HEK293T (cell line): ENCODE data around the gene MAP2K4.

Source experiments
- ARNT ChIP-seq: fragments of 450-650 bp; IDR thresholded peaks from 2 replicates; pipeline ENCODE4 v1.6.1; 2017; ENCODE audit warnings: mild to moderate bottlenecking
- BHLHE40 ChIP-seq: fragments of 450-650 bp; IDR thresholded peaks from 2 replicates; pipeline ENCODE4 v1.6.1; 2016; ENCODE audit warnings: mild to moderate bottlenecking, moderate library complexity, borderline replicate concordance
- ELF4 ChIP-seq: fragments of 450-650 bp; IDR thresholded peaks from 2 replicates; pipeline ENCODE4 v1.6.1; 2017; ENCODE audit warnings: antibody characterized with exemption
- FOXA1 ChIP-seq: fragments of 450-650 bp; IDR thresholded peaks from 2 replicates; pipeline ENCODE4 v1.6.1; 2016; ENCODE audit warnings: mild to moderate bottlenecking
- FOXK2 ChIP-seq: fragments of 450-650 bp; IDR thresholded peaks from 2 replicates; pipeline ENCODE4 v1.6.1; 2016; ENCODE audit warnings: mild to moderate bottlenecking
- FOXM1 ChIP-seq: fragments of 450-650 bp; IDR thresholded peaks from 2 replicates; pipeline ENCODE4 v1.6.1; 2017; ENCODE audit warnings: mild to moderate bottlenecking, borderline replicate concordance
- HDGF ChIP-seq: fragments of 450-650 bp; IDR thresholded peaks from 2 replicates; pipeline ENCODE4 v1.6.1; 2017; ENCODE audit warnings: antibody characterized with exemption, borderline replicate concordance
- NFRKB ChIP-seq: fragments of 450-650 bp; IDR thresholded peaks from 2 replicates; pipeline ENCODE4 v1.6.1; 2016; ENCODE audit warnings: mild to moderate bottlenecking, moderate library complexity
- SP1 ChIP-seq: fragments of 450-650 bp; IDR thresholded peaks from 2 replicates; pipeline ENCODE4 v1.6.1; 2017
- TARDBP ChIP-seq: fragments of 450-650 bp; IDR thresholded peaks from 2 replicates; pipeline ENCODE4 v1.6.1; 2016
- ZNF384 ChIP-seq: fragments of 450-650 bp; IDR thresholded peaks from 2 replicates; pipeline ENCODE4 v1.6.1; 2016
- TF ChIP-seq, protein P1 (sequence below): fragments of 450-650 bp; IDR thresholded peaks from 2 replicates; pipeline ENCODE4 v1.6.1; 2016

DNA sequence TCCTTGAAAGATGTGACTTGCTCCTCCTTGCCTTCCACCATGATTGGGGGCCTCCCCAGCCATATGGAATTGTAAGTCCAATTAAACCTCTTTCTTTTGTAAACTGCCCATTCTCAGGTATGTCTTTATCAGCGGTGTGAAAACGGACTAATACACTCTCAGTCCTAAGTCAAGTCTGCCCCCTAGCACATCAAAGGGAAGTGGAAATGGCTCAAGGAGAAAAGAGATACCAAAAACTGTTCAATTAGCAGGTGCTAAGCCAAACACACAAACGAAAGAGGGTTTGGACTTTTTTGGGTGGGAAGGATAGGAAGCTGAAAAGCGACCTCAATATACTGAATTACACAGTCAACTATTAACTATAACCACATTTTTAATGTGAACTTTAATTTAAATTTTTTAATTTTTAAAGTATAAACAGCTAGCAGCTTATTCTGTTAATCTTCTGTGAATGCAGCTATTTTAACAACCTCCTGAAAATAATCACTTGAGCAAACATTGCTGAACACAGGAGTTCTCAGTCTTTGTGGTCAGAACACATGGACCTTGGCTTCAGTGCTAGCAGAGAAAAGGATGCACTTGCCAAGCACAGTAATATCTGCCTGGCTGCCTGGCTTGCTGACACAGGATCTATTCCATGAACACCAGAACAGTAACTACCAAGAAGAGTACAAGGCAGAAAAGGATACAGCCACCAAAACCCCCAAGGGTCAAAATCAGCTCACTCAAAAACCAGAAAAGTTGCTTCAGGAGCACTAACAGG lies 34.3 kb upstream of the MAP2K4 start:
- no peak for TF ChIP-seq SP1
- no peak for TF ChIP-seq TARDBP
- no peak for TF ChIP-seq FOXA1
- TF ChIP-seq, protein P1, sequence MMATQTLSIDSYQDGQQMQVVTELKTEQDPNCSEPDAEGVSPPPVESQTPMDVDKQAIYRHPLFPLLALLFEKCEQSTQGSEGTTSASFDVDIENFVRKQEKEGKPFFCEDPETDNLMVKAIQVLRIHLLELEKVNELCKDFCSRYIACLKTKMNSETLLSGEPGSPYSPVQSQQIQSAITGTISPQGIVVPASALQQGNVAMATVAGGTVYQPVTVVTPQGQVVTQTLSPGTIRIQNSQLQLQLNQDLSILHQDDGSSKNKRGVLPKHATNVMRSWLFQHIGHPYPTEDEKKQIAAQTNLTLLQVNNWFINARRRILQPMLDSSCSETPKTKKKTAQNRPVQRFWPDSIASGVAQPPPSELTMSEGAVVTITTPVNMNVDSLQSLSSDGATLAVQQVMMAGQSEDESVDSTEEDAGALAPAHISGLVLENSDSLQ, result no peak
- TF ChIP-seq BHLHE40, result no peak
- TF ChIP-seq ZNF384, result no peak
- TF ChIP-seq FOXM1, result no peak
- TF ChIP-seq ARNT, result no peak
- TF ChIP-seq ELF4, result no peak
- no peak for TF ChIP-seq NFRKB
- TF ChIP-seq HDGF, result no peak
- no peak for TF ChIP-seq FOXK2
